GM19397 (cell line): ENCODE measurements around the gene SNX32.
"Not testable (repeated sequence)": the region's sequence is repeated elsewhere in the genome, so short reads cannot be mapped to it uniquely, and the experiment has no call there.

ENCODE experiments used
- ATAC-seq: cut with Tn5 transposase; IDR thresholded peaks from one replicate; pipeline ENCODE4 v1.9.1; 2021; ENCODE audit warnings: mild to moderate bottlenecking, moderate library complexity; ENCODE audit not compliant: unreplicated experiment

SNX32 gene

GRCh38 chr11:65883058-65883761, 49.4 kb downstream of the SNX32 start:
- no peak for ATAC-seq

GRCh38 chr11:65883786-65884715, 50.3 kb downstream of the SNX32 start:
- no peak for ATAC-seq

- ATAC-seq, result no peak
These were observed 50.9 kb downstream of the SNX32 start for GRCh38 chr11:65884716-65885092.

GRCh38 chr11:65885231-65885630, 51.5 kb downstream of the SNX32 start:
- ATAC-seq, result no peak

- no peak for ATAC-seq
These were observed 52.2 kb downstream of the SNX32 start for GRCh38 chr11:65885808-65886536.

- no peak for ATAC-seq
These were observed 53.3 kb downstream of the SNX32 start for GRCh38 chr11:65886826-65887722.

- no peak for ATAC-seq
These were observed 54.0 kb downstream of the SNX32 start for GRCh38 chr11:65887723-65888162.

- peak; percentile 55 for ATAC-seq
These were observed 54.5 kb downstream of the SNX32 start, which contains the start of gene FIBP for GRCh38 chr11:65888163-65888814. Gene FIBP (minus strand): TSS chr11:65888471. CDS start chr11:65888418, 53 bp downstream.

- ATAC-seq, result peak; percentile 47
These were observed 56.8 kb downstream of the SNX32 start, which contains the start of gene CCDC85B for GRCh38 chr11:65890324-65891218. Gene CCDC85B (plus strand): TSS chr11:65890673. CDS start chr11:65890784, 111 bp downstream.

GRCh38 chr11:65891219-65892136, 57.7 kb downstream of the SNX32 start:
- no peak for ATAC-seq

- not testable (repeated sequence) for ATAC-seq
These were observed 58.4 kb downstream of the SNX32 start for GRCh38 chr11:65892137-65892540.

GRCh38 chr11:65892661-65893317, 59.0 kb downstream of the SNX32 start:
- ATAC-seq, result no peak

GRCh38 chr11:65894034-65894591, 60.4 kb downstream of the SNX32 start:
- no peak for ATAC-seq

GRCh38 chr11:65895482-65895981, 61.8 kb downstream of the SNX32 start:
- no peak for ATAC-seq

GRCh38 chr11:65896034-65896999, 62.6 kb downstream of the SNX32 start:
- ATAC-seq, result no peak
